ENCODE data around the gene NUDT13.
"Not testable (repeated sequence)": the region's sequence is repeated elsewhere in the genome, so short reads cannot be mapped to it uniquely, and the experiment has no call there.

Gene NUDT13

DNA sequence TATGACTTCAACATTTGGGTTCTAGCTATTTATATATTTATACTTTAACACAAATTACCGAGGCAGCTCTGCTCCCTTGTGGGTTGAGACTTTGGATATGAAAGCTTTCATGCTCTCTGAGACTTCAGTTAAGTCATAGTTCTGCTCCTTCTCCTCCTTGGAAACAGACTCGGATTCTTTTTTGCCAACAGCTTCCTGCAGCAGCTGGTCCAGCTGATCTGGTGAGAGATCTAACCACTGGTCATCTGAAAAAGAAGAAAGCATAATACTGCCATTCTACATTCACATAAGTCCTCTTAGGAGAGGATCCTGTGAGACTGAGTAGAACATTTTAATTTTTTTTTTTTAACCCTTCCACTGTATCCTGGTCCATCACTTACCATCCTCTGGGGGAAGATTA, 29.0 kb downstream of the NUDT13 start:
- no peak overlapping the region for H3K4me3 ChIP-seq (ENCODE audit: low read depth, low read length)
- TF ChIP-seq, protein P1, sequence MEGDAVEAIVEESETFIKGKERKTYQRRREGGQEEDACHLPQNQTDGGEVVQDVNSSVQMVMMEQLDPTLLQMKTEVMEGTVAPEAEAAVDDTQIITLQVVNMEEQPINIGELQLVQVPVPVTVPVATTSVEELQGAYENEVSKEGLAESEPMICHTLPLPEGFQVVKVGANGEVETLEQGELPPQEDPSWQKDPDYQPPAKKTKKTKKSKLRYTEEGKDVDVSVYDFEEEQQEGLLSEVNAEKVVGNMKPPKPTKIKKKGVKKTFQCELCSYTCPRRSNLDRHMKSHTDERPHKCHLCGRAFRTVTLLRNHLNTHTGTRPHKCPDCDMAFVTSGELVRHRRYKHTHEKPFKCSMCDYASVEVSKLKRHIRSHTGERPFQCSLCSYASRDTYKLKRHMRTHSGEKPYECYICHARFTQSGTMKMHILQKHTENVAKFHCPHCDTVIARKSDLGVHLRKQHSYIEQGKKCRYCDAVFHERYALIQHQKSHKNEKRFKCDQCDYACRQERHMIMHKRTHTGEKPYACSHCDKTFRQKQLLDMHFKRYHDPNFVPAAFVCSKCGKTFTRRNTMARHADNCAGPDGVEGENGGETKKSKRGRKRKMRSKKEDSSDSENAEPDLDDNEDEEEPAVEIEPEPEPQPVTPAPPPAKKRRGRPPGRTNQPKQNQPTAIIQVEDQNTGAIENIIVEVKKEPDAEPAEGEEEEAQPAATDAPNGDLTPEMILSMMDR (conservative IDR thresholded peaks at IDR 0.05; ENCODE audit: low read depth, low read length): no peak
- DNase-seq (ENCODE audit: low read depth): no peak

DNA sequence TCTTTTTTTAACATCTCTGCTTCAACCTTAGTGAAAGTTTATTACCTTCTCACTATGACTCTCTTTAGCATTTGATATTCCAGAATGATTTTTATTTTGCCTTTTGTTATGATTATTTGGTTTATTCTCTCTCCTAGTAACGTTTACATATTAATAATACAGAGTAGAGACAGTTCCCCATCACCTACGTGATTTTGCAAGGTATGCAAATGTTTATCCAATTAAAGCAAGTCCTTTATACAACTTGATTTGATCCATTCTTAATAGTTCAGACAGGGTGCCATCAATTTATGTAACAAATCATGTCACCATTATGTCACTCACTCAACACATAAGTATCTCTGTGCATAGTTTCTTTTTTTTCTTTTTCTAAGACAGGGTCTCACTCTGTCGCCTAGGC, 31.3 kb downstream of the NUDT13 start:
- TF ChIP-seq, protein P1 (conservative IDR thresholded peaks at IDR 0.05; ENCODE audit: low read depth, low read length): no peak
- no peak overlapping the region for H3K4me3 ChIP-seq (ENCODE audit: low read depth, low read length)
- DNase-seq (ENCODE audit: low read depth): no peak

DNA sequence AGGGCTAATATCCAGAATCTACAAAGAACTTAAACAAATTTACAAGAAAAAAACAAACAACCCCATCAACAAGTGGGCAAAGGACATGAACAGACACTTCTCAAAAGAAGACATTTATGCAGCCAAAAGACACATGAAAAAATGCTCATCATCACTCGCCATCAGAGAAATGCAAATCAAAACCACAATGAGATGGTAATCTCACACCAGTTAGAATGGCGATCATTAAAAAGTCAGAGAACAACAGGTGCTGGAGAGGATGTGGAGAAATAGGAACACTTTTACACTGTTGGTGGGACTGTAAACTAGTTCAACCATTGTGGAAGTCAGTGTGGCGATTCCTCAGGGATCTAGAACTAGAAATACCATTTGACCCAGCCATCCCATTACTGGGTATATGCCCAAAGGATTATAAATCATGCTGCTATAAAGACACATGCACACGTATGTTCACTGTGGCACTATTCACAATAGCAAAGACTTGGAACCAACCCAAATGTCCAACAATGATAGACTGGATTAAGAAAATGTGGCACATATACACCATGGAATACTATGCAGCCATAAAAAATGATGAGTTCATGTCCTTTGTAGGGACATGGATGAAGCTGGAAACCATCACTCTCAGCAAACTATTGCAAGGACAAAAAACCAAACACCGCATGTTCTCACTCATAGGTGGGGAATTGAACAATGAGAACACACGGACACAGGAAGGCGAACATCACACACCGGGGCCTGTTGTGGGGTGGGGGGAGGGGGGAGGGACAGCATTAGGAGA, 40.6 kb downstream of the NUDT13 start:
- DNase-seq (ENCODE audit: low read depth); H3K4me3 ChIP-seq (ENCODE audit: low read depth, low read length): not testable (repeated sequence)

DNA sequence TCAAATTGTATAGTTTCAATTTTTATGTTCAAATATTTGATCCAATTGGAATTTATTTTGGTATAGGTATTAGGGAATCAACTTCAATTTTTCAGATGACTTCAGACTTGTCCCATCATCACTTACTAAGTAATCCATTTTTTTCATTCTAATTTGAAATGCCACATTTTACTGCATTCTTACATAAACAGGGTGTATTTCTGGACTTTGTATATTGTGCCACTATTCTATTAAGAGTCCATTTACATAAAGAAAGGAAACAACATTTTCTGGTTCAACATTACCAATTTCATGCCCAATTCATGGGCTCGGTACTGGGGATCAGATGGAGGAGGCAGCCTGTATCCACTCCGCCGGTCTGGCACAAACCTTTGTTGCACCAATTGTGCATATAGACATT, 41.8 kb downstream of the NUDT13 start:
- no peak overlapping the region for H3K4me3 ChIP-seq (ENCODE audit: low read depth, low read length)
- DNase-seq (ENCODE audit: low read depth): no peak
- TF ChIP-seq, protein P1 (conservative IDR thresholded peaks at IDR 0.05; ENCODE audit: low read depth, low read length): no peak

DNA sequence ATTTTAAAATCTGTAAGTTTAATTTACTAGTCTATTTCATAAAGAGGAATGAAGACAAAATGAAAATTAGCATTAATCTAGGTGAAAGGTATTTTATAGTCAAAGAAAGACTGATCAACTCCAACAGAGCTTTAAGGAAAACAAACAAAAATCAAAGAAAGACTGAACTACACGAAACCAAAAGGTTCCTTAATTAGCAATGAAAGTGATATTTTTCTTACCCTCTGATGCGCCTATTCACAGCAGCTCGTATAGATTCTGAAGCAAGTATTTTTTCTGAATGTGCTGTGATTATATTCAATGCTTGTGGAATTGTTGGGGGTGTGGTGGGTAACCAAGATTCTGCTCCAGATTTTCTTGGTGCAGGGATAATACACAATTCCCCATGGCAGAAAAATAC, 45.8 kb downstream of the NUDT13 start:
- DNase-seq (ENCODE audit: low read depth): no peak
- TF ChIP-seq, protein P1 (conservative IDR thresholded peaks at IDR 0.05; ENCODE audit: low read depth, low read length): no peak
- H3K4me3 ChIP-seq (ENCODE audit: low read depth, low read length): no peak overlapping the region

DNA sequence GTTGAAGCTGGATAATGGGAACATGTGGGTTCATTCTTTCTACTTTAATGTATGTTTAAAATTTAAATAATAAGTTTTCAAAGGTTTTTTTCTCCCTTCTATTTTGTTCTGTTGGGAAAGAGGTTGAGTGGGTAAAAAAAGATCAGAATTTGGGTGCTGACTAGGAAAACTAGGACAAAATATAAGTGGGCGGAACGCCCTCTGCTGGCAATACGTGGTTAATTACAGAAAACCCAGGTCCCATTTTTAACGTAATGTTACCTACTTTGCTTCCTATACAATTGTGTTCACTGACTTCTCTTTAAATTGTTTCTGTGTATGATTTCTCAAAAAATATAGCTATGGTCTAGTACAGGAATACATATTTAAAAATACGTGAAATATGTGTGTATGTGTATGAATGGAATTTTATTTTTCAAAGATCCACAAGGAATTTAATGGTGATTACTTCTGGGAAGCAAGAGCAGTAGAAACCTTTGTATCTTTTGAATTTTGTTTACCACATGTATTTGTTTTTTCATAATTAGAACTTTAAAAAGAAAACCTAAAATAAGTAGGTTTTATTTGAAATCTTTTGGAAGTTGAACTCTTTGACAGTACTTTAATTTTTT, 48.9 kb downstream of the NUDT13 start:
- peak; percentile 70 for DNase-seq (ENCODE audit: low read depth)
- TF ChIP-seq, protein P1 (conservative IDR thresholded peaks at IDR 0.05; ENCODE audit: low read depth, low read length): peak; percentile 76
- no peak overlapping the region for H3K4me3 ChIP-seq (ENCODE audit: low read depth, low read length)

DNA sequence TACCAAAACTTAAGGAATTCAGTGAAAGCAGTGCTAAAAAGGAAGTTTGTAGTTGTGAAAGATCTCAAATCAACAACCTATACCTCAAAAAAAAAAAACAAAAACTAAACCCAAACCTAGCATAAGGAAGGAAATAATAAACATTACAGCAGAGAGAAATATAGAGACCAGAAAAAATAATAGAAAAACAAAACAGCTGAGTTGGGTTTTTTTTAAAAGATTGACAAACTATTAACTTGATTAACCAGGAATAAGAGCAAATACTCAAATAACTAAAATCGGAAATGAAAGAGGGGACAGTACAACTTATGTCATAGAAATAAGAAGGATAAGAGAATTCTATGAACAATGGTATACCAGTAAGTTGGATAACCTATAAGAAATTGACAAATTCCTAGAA, 50.8 kb downstream of the NUDT13 start:
- no peak overlapping the region for H3K4me3 ChIP-seq (ENCODE audit: low read depth, low read length)
- TF ChIP-seq, protein P1 (conservative IDR thresholded peaks at IDR 0.05; ENCODE audit: low read depth, low read length): no peak
- no peak for DNase-seq (ENCODE audit: low read depth)
